T47D (cell line): ENCODE measurements around the gene AP2A1.

Source experiments
- DNase-seq, 2 experiments: peaks; one replicate each; pipeline versions ENCODE4 v3.0.0 to v3.0.0-alpha.2; 2011 to 2012; ENCODE audit warnings: low read depth in 1 of 2, low spot score in 1 of 2
- JUND ChIP-seq: IDR thresholded peaks from 2 replicates; pipeline ENCODE4 v1.6.1; 2012; ENCODE audit warnings: low read depth
- in situ Hi-C: cut with HindIII; loops from 2 replicates; pipeline ENCODE4 v1.10.0; 2016; ENCODE audit warnings: low sequenced_read_pairs, low pct_unique_long_range_greater_than_20kb

The AP2A1 gene

GRCh38 chr19:49801966-49802661, 35.3 kb downstream of the AP2A1 start:
- TF ChIP-seq JUND, result no peak
- in situ Hi-C loops, result no loop called here
- DNase-seq, result peak; percentile 33 to 71

- in situ Hi-C loops, result no loop called here
- no peak for DNase-seq
Observed at GRCh38 chr19:49802836-49803528, 36.2 kb downstream of the AP2A1 start.

GRCh38 chr19:49803529-49803856, 36.7 kb downstream of the AP2A1 start:
- in situ Hi-C loops, result no loop called here
- DNase-seq, result no peak
- TF ChIP-seq JUND, result no peak

More at GRCh38 chr19:49802836-49803528, 36.2 kb downstream of the AP2A1 start:
- TF ChIP-seq JUND, result no peak

- no peak for TF ChIP-seq JUND
- in situ Hi-C loops, result no loop called here
- no peak for DNase-seq
Observed at GRCh38 chr19:49805822-49806619, 39.2 kb downstream of the AP2A1 start.

GRCh38 chr19:49806620-49806959, 39.8 kb downstream of the AP2A1 start:
- DNase-seq, result no peak
- no peak for TF ChIP-seq JUND
- in situ Hi-C loops, result no loop called here

GRCh38 chr19:49807058-49807903, 40.5 kb downstream of the AP2A1 start:
- no peak for TF ChIP-seq JUND
- in situ Hi-C loops, result no loop called here
- no peak for DNase-seq

GRCh38 chr19:49807904-49808675, 41.3 kb downstream of the AP2A1 start:
- no peak for TF ChIP-seq JUND
- in situ Hi-C loops, result no loop called here
- DNase-seq, result no peak

GRCh38 chr19:49808711-49809159, 41.9 kb downstream of the AP2A1 start:
- no peak for TF ChIP-seq JUND
- in situ Hi-C loops, result no loop called here
- peak; percentile 66 to 88 for DNase-seq

GRCh38 chr19:49809160-49809940, 42.5 kb downstream of the AP2A1 start:
- in situ Hi-C loops, result no loop called here

GRCh38 chr19:49809941-49810389, 43.2 kb downstream of the AP2A1 start:
- in situ Hi-C loops, result no loop called here
- no peak for TF ChIP-seq JUND
- no peak for DNase-seq

More at GRCh38 chr19:49809160-49809940, 42.5 kb downstream of the AP2A1 start:
- no peak for TF ChIP-seq JUND
- peak; percentile 29 to 33 for DNase-seq

- in situ Hi-C loops, result no loop called here
- no peak for DNase-seq
Observed at GRCh38 chr19:49811328-49811727, 44.5 kb downstream of the AP2A1 start.

More at GRCh38 chr19:49811328-49811727, 44.5 kb downstream of the AP2A1 start:
- no peak for TF ChIP-seq JUND
